T-helper 17 cell (primary cell): ENCODE measurements around the gene IGHMBP2. TPM values are rescaled to one million over a fixed set of nuclear protein-coding genes. Genes with fewer than 3 reads are reported as not detected.
A peak's percentile ranks its signal among the peaks of the same experiment; 100 is the strongest.
"Not testable (repeated sequence)": the region's sequence is repeated elsewhere in the genome, so short reads cannot be mapped to it uniquely, and the experiment has no call there.

ENCODE experiments used
- ATAC-seq: fragments of 150-1000 bp; cut with Tn5 transposase; 2 replicates; pipeline ENCODE4 v1.10.0; 2021; ENCODE audit warnings: mild to moderate bottlenecking, moderate library complexity
- DNase-seq, 3 donors: peaks; one replicate each; pipeline versions ENCODE4 v3.0.0 to v3.0.0-alpha.2; 2020 to 2021
- H3K9me3 ChIP-seq: one replicate; pipeline ENCODE4 v1.7.0; 2013; ENCODE audit warnings: low read length, mild to moderate bottlenecking; ENCODE audit not compliant: control insufficient read depth, poor library complexity, severe bottlenecking
- H3K27ac Mint-ChIP-seq: one replicate; pipeline ENCODE4 v1.8.0; 2022; ENCODE audit warnings: mild to moderate bottlenecking, moderate library complexity, mixed read lengths
- H3K27me3 Mint-ChIP-seq: one replicate; pipeline ENCODE4 v1.8.0; 2022; ENCODE audit warnings: mixed read lengths
- H3K36me3 Mint-ChIP-seq: one replicate; pipeline ENCODE4 v1.8.0; 2022; ENCODE audit warnings: low read depth, mixed read lengths
- H3K4me1 Mint-ChIP-seq: one replicate; pipeline ENCODE4 v1.8.0; 2022; ENCODE audit warnings: mild to moderate bottlenecking, mixed read lengths
- H3K4me3 Mint-ChIP-seq: one replicate; pipeline ENCODE4 v1.8.0; 2022; ENCODE audit warnings: mild to moderate bottlenecking, moderate library complexity, mixed read lengths
- total RNA-seq, 4 donors: library from RNA in 2 of 4; stranded (reverse) in 2 of 4; gene quantifications; one replicate each; pipeline ENCODE4 v1.2.3 and lab custom pipeline; 2022 to 2026

The IGHMBP2 gene
- total RNA-seq, 2 donors from 2014 or later, result 27.5 to 28.4 TPM

DNA sequence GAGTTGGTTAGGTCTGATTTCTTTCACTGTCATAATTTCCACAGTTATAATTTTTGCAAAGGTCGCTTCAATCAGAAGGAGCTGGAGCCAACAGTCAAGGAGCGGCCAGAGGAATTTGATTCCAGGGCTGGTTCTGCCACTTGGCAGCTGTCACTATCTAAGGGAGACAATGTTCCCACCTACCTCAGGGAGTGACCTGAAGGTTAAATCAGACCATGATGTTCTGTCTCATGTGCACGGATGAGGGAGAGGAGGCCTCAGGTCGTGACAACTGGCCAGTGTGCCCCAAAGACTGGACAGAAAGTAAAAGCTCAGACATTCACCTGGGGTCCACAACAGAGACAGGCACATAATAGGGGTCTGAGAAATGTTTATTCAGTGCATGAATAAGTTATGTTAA, 69.5 kb downstream of the IGHMBP2 start:
- H3K27ac Mint-ChIP-seq, result no peak overlapping the region
- no peak overlapping the region for H3K4me3 Mint-ChIP-seq
- H3K27me3 Mint-ChIP-seq, result peaks cover 13% of the 10 kb centered on the region
- no peaks in the 10 kb centered on the region for H3K36me3 Mint-ChIP-seq
- H3K9me3 ChIP-seq, result no peaks in the 10 kb centered on the region
- DNase-seq (no peak), ATAC-seq (no peak)
- peaks cover 4% of the 10 kb centered on the region for H3K4me1 Mint-ChIP-seq

- H3K27me3 Mint-ChIP-seq, H3K9me3 ChIP-seq, H3K36me3 Mint-ChIP-seq, DNase-seq, ATAC-seq, H3K4me3 Mint-ChIP-seq, H3K27ac Mint-ChIP-seq, H3K4me1 Mint-ChIP-seq: not testable (repeated sequence)
Measured at GRCh38 chr11:68973706-68974105, 70.0 kb downstream of the IGHMBP2 start.

DNA sequence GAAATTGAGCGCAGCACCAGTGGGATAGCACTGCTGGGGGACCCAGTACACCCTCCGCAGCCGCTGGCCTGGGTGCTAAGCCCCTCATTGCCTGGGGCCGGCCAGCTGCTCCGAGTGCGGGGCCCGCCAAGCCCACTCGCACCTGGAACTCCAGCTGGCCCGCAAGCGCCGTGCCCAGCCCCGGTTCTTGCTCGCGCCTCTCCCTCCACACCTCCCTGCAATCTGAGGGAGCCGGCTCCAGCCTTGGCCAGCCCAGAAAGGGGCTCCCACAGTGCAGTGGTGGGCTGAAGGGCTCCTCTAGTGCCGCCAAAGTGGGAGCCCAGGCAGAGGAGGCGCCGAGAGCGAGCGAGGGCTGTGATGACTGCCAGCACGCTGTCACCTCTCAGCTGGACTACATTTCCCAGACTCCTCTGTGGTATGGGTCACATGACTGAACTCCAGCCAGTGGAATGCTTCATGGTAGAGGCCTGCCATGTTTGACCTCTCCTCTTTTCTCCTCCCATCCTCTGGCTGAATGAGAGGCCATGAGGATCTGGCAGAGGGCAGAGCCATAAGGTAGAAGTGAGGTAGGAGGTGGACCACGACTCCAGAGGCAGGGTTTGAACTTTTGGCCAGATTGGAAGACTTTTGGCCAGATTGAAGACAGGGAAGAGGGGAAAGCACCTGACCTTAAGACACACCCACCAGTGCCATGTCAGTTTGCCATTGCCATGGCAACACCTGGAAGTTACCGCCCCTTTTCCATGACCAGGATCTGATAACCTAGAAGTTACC, 70.9 kb downstream of the IGHMBP2 start:
- no peak overlapping the region for H3K27ac Mint-ChIP-seq
- ATAC-seq (peak; percentile 57), DNase-seq (no peak)
- no peaks in the 10 kb centered on the region for H3K36me3 Mint-ChIP-seq
- no peaks in the 10 kb centered on the region for H3K9me3 ChIP-seq
- H3K4me3 Mint-ChIP-seq, result no peak overlapping the region
- H3K4me1 Mint-ChIP-seq, result peaks cover 2% of the 10 kb centered on the region
- peaks cover 6% of the 10 kb centered on the region for H3K27me3 Mint-ChIP-seq

GRCh38 chr11:68976095-68976494, 72.4 kb downstream of the IGHMBP2 start:
- no peak overlapping the region for H3K4me3 Mint-ChIP-seq
- no peaks in the 10 kb centered on the region for H3K36me3 Mint-ChIP-seq
- H3K27me3 Mint-ChIP-seq, result peaks cover 15% of the 10 kb centered on the region
- DNase-seq (no peak), ATAC-seq (no peak)
- H3K4me1 Mint-ChIP-seq, result peaks cover 2% of the 10 kb centered on the region
- H3K9me3 ChIP-seq, result no peaks in the 10 kb centered on the region
- H3K27ac Mint-ChIP-seq, result no peak overlapping the region

- ATAC-seq (no peak), DNase-seq (no peak)
- peaks cover 15% of the 10 kb centered on the region for H3K27me3 Mint-ChIP-seq
- H3K36me3 Mint-ChIP-seq, result no peaks in the 10 kb centered on the region
- H3K27ac Mint-ChIP-seq, result no peak overlapping the region
- peaks cover 2% of the 10 kb centered on the region for H3K4me1 Mint-ChIP-seq
- H3K4me3 Mint-ChIP-seq, result no peak overlapping the region
- H3K9me3 ChIP-seq, result no peaks in the 10 kb centered on the region
Measured at GRCh38 chr11:68976563-68976962, 72.9 kb downstream of the IGHMBP2 start.

DNA sequence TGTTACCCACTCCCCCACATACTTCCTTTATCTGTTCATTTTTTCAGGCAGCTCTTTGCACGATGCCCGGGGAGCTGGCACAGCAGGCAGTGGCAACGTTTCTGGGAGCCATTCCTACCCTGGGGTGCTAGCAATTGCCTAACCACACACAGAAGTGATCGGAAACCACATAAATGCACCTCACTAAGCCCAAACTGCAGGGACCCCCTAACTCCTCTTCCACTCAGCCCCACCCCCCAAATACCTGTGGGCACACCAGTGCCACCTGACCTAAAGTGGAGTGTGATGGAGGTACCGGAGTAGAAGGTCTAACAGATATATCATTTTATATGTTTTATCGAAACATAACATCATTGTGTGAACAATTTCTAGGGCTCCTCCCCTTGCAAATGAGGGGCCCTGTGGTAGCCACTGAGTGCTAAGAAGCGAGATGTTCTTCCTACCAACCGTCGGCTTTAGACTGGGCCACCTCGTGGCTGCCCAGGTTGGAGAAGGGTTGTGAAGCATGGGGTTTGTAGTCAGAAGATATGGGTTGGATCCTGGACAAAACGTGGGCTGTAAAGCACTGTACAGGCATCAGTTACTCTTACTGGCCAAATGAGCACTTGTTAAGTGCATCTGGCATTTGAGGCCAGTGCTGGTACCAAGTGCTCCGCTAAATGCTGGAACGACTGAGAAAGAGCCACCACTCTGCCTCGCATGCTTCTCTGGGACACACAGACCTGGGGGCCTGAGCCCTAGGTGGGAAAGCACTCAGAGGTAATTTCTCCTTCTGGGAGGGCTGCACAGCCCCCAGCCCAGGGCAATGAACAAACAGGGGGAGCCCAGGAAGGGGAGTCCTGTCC, 74.3 kb downstream of the IGHMBP2 start:
- H3K9me3 ChIP-seq, result no peaks in the 10 kb centered on the region
- DNase-seq (no peak), ATAC-seq (no peak)
- no peaks in the 10 kb centered on the region for H3K36me3 Mint-ChIP-seq
- no peak overlapping the region for H3K4me3 Mint-ChIP-seq
- H3K27ac Mint-ChIP-seq, result no peak overlapping the region
- H3K4me1 Mint-ChIP-seq, result peaks cover 2% of the 10 kb centered on the region
- peaks cover 15% of the 10 kb centered on the region for H3K27me3 Mint-ChIP-seq

GRCh38 chr11:68978626-68978930, 74.9 kb downstream of the IGHMBP2 start:
- DNase-seq (no peak), ATAC-seq (no peak)
- peaks cover 2% of the 10 kb centered on the region for H3K4me1 Mint-ChIP-seq
- no peaks in the 10 kb centered on the region for H3K36me3 Mint-ChIP-seq
- H3K9me3 ChIP-seq, result no peaks in the 10 kb centered on the region
- H3K27ac Mint-ChIP-seq, result no peak overlapping the region
- H3K4me3 Mint-ChIP-seq, result no peak overlapping the region
- H3K27me3 Mint-ChIP-seq, result peaks cover 15% of the 10 kb centered on the region

GRCh38 chr11:68978931-68979594, 75.4 kb downstream of the IGHMBP2 start:
- Mint-ChIP-seq H3K27me3 (peaks cover 15% of the 10 kb centered on the region), H3K36me3 (no peaks in the 10 kb centered on the region), H3K4me3 (no peak overlapping the region), H3K4me1 (peaks cover 2% of the 10 kb centered on the region), H3K27ac (no peak overlapping the region)
- H3K9me3 ChIP-seq, result no peaks in the 10 kb centered on the region
- no peak for DNase-seq
- ATAC-seq, result no peak

DNA sequence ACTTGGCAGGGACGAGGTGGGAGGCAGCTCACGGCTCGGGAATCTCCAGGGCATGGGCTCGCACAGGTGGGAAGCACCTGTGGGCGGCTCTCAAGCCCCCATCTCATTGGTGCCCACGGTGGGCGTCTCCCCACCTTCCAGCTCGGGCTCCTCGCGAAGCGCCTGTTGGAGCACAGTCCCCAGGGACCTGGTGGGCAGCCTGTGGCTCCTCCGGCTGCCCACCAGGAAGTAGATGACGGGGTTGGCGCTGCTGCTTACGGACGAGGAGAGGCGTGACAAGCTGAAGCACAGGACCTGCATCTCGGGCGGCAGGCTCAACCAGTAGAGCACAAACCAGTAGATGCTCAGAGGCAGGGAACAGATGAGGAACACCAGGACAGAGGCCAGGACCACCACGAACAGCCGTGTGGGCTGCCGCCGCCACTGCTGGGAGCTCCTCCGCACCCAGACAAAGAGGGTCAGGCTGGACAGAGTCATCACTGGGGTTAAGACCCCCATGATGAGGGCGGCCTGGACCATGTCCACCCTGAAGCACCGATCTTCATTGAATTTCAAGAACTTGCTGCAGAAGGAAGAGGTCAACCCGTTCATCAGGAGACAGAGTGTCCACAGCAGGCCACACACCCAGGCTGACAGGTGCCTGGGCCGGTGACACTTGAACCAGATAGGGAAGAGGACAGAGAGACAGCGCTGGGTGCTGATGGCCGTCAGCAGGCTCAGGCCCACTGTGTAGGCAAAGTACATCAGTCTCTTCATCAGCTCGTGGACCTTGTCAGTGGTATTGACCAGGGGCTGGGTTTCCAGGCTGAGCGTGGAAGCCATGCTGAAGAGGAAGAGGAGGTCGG, 76.5 kb downstream of the IGHMBP2 start:
- ATAC-seq (no peak), DNase-seq (no peak)
- Mint-ChIP-seq H3K4me3 (no peak overlapping the region), H3K27me3 (peaks cover 15% of the 10 kb centered on the region), H3K27ac (no peak overlapping the region), H3K4me1 (no peaks in the 10 kb centered on the region), H3K36me3 (no peaks in the 10 kb centered on the region)
- no peaks in the 10 kb centered on the region for H3K9me3 ChIP-seq

GRCh38 chr11:68980776-68981065, 77.0 kb downstream of the IGHMBP2 start, which contains the start of gene MRGPRD:
Gene MRGPRD (minus strand): TSS chr11:68980986. CDS start chr11:68980986, 0 bp downstream.
- DNase-seq (no peak), ATAC-seq (no peak)
- Mint-ChIP-seq H3K36me3 (no peaks in the 10 kb centered on the region), H3K27ac (no peak within 1 kb of the TSS), H3K27me3 (peaks cover 15% of the 10 kb centered on the region), H3K4me1 (no peaks in the 10 kb centered on the region), H3K4me3 (no peak within 1 kb of the TSS)
- no peaks in the 10 kb centered on the region for H3K9me3 ChIP-seq

GRCh38 chr11:68982134-68982533, 78.4 kb downstream of the IGHMBP2 start:
- peaks cover 2% of the 10 kb centered on the region for H3K36me3 Mint-ChIP-seq
- peaks cover 15% of the 10 kb centered on the region for H3K27me3 Mint-ChIP-seq
- no peak overlapping the region for H3K4me3 Mint-ChIP-seq
- no peak overlapping the region for H3K27ac Mint-ChIP-seq
- H3K4me1 Mint-ChIP-seq, result no peaks in the 10 kb centered on the region
- peaks cover 3% of the 10 kb centered on the region for H3K9me3 ChIP-seq
- ATAC-seq (no peak), DNase-seq (no peak)

DNA sequence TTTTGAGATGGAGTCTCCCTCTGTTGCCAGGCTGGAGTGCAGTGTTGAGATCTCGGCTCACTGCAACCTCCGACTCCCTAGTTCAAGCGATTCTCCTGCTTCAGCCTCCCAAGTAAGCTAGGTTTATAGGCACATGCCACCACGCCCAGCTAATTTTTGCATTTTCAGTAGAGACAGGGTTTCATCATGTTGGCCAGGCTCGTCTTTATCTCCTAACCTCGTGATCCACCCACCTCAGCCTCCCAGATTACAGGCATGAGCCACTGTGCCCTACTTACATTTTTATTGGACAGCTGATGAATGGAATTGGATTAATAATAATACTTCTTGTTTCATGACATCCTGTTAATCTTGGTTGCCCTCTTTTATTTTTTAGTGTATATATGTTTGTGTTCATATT, 80.1 kb downstream of the IGHMBP2 start:
- H3K4me3 Mint-ChIP-seq, result no peak overlapping the region
- no peaks in the 10 kb centered on the region for H3K4me1 Mint-ChIP-seq
- no peak for ATAC-seq
- peaks cover 14% of the 10 kb centered on the region for H3K27me3 Mint-ChIP-seq
- no peak overlapping the region for H3K27ac Mint-ChIP-seq
- DNase-seq, result no peak
- peaks cover 2% of the 10 kb centered on the region for H3K36me3 Mint-ChIP-seq
- peaks cover 3% of the 10 kb centered on the region for H3K9me3 ChIP-seq

- Mint-ChIP-seq H3K4me1 (no peaks in the 10 kb centered on the region), H3K27ac (no peak overlapping the region), H3K27me3 (peaks cover 10% of the 10 kb centered on the region), H3K36me3 (peaks cover 2% of the 10 kb centered on the region), H3K4me3 (no peak overlapping the region)
- ATAC-seq (no peak), DNase-seq (no peak)
- H3K9me3 ChIP-seq, result peaks cover 3% of the 10 kb centered on the region
Measured at GRCh38 chr11:68987211-68987610, 83.5 kb downstream of the IGHMBP2 start.
